Panc1 (cell line): Measurements from ENCODE around the gene TUBG1. TPM values are rescaled to one million over a fixed set of nuclear protein-coding genes. Genes with fewer than 3 reads are reported as not detected.

Source experiments
- ATAC-seq: fragments of 200-7000 bp; cut with Tn5 transposase; 2 replicates; pipeline ENCODE4 v1.9.1; 2020; ENCODE audit warnings: mild to moderate bottlenecking, moderate library complexity
- BruUV-seq: library from RNA; stranded (reverse); fragments of 400-500 nt; replicated peaks from 2 replicates; lab custom pipeline; 2021; lab: Mats Ljungman, UMichigan
- CTCF ChIA-PET: fragments of 300-600 bp; sonication (Branson Sonifier 250); formaldehyde crosslinking; loops from one replicate; lab custom pipeline; 2022; ENCODE audit warnings: antibody characterized with exemption; lab: Charles Lee
- POLR2A ChIA-PET: fragments of 300-600 bp; sonication (Branson Sonifier 250); formaldehyde crosslinking; loops from one replicate; lab custom pipeline; 2022; ENCODE audit warnings: antibody characterized with exemption; lab: Charles Lee
- DNase-seq: peaks from one replicate; pipeline ENCODE4 v3.0.0-alpha.2; 2010; ENCODE audit warnings: low read depth, low spot score
- H3K27ac ChIP-seq: 2 replicates; pipeline ENCODE4 v1.5.1; 2011; ENCODE audit warnings: mild to moderate bottlenecking, low read length, inconsistent platforms
- H3K27me3 ChIP-seq: fragments of 200-500 bp; sonication (Bioruptor generic); 2 replicates; pipeline ENCODE4 v1.6.0; 2014; ENCODE audit warnings: low read length, inconsistent platforms; ENCODE audit not compliant: control insufficient read depth, insufficient read depth
- H3K36me3 ChIP-seq: fragments of 200-500 bp; sonication (Bioruptor generic); 2 replicates; pipeline ENCODE4 v1.5.1; 2014; ENCODE audit warnings: inconsistent platforms, mild to moderate bottlenecking, low read length, moderate library complexity; ENCODE audit not compliant: control insufficient read depth, insufficient read depth
- H3K4me1 ChIP-seq: 2 replicates; pipeline ENCODE4 v1.5.1; 2011; ENCODE audit warnings: inconsistent platforms, mild to moderate bottlenecking, low read length, moderate library complexity; ENCODE audit not compliant: control insufficient read depth, insufficient read depth
- H3K4me3 ChIP-seq, 2 experiments: 2 replicates each; pipeline ENCODE4 v1.5.1; 2011 to 2012; ENCODE audit warnings: low read depth in 2 of 2, low read length in 2 of 2, mild to moderate bottlenecking in 2 of 2, inconsistent platforms in 1 of 2, moderate library complexity in 1 of 2
- H3K9me3 ChIP-seq: fragments of 200-500 bp; sonication (Bioruptor generic); 2 replicates; pipeline ENCODE4 v1.5.1; 2014; ENCODE audit warnings: low read depth, mild to moderate bottlenecking, inconsistent platforms, low read length, moderate library complexity; ENCODE audit not compliant: control insufficient read depth, insufficient read depth
- POLR2AphosphoS5 ChIP-seq: IDR thresholded peaks from 2 replicates; pipeline ENCODE4 v1.6.1; 2012; ENCODE audit warnings: mild to moderate bottlenecking, low read depth, low read length, moderate library complexity
- SIN3A ChIP-seq: IDR thresholded peaks from 2 replicates; pipeline ENCODE4 v1.6.1; 2012; ENCODE audit warnings: low read depth, mild to moderate bottlenecking, low read length, moderate library complexity, borderline replicate concordance; ENCODE audit not compliant: insufficient read depth
- TCF7L2 ChIP-seq: IDR thresholded peaks from 2 replicates; pipeline ENCODE4 v1.6.1; 2011; ENCODE audit warnings: mild to moderate bottlenecking, low read depth, low read length, inconsistent platforms
- in situ Hi-C: cut with HindIII; loops from 2 replicates; pipeline ENCODE4 v1.10.0; 2016; ENCODE audit warnings: low sequenced_read_pairs, low pct_unique_long_range_greater_than_20kb
- intact Hi-C: fragments of 100-400 bp; cut with micrococcal nuclease; formaldehyde crosslinking; loops from one replicate; pipeline ENCODE4 v1.10.0; 2022; ENCODE audit not compliant: unreplicated experiment
- total RNA-seq: library from RNA; stranded (reverse); gene quantifications from one replicate; pipeline ENCODE4 v1.2.1, GENCODE V29; 2021; ENCODE audit not compliant: unreplicated experiment
- TF ChIP-seq, protein P1 (sequence below), 2 experiments: IDR thresholded peaks; 2 replicates each; pipeline ENCODE4 v1.6.1; 2011 to 2012; ENCODE audit warnings: low read depth in 2 of 2, control low read depth in 1 of 2, low read length in 1 of 2, mild to moderate bottlenecking in 1 of 2, moderate library complexity in 1 of 2; ENCODE audit not compliant: insufficient read depth in 1 of 2
- TF ChIP-seq, protein P2 (sequence below): fragments of 450-650 bp; IDR thresholded peaks from 2 replicates; pipeline ENCODE4 v1.5.1; 2017; ENCODE audit warnings: mild to moderate bottlenecking

TUBG1 gene
- total RNA-seq, 1 experiment from 2014 or later = 99.8 TPM

DNA sequence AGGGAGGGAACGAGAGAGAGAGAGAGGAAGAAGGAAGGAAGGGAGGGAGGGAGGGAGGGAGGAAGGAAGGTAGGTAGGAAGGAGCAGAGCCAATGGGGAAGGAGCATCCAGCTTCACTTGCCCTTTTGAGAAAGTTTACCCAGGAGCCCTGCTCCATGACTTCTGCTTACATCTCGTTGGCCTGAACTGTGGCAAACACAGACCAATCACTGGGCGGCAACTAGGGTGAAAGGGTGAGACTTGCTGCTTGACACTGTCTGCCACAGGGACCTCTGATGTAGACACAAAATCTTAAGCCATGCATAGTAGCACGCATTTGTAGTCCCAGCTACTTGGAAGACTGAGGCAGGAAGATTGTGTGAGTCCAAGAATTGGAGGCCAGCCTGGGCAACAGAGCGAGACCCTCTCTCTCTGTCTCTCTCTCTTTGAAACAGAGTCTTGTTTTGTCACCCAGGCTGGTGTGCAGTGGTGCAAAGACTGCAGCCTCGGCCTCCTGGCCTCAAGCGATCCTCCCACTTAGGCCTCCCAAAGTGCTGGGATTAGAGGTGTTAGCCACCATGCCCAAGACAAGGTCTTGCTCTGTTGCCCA is 30.1 kb downstream of the TUBG1 start:
- no TSS peak for BruUV-seq
- in situ Hi-C loops = no loop called here

DNA sequence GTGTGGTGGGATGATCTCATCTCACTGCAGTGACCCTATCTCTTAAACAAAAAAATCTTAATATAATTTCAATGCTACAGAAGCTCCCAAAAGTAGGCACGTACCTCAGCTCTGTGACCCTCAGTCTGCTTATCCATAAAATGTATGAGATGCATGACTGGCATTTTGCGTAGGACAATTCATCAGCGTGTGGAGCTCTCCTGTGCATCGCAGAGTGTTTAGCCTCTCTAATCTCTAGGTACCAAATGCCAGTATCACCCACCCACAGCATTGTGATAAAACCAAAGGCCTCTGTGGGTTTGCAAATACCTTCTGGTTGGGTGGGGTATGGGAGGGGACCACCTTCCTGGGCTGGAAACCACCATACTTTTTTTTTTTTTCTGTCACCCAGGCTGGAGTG is 30.6 kb downstream of the TUBG1 start:
- TF ChIP-seq, protein P1, sequence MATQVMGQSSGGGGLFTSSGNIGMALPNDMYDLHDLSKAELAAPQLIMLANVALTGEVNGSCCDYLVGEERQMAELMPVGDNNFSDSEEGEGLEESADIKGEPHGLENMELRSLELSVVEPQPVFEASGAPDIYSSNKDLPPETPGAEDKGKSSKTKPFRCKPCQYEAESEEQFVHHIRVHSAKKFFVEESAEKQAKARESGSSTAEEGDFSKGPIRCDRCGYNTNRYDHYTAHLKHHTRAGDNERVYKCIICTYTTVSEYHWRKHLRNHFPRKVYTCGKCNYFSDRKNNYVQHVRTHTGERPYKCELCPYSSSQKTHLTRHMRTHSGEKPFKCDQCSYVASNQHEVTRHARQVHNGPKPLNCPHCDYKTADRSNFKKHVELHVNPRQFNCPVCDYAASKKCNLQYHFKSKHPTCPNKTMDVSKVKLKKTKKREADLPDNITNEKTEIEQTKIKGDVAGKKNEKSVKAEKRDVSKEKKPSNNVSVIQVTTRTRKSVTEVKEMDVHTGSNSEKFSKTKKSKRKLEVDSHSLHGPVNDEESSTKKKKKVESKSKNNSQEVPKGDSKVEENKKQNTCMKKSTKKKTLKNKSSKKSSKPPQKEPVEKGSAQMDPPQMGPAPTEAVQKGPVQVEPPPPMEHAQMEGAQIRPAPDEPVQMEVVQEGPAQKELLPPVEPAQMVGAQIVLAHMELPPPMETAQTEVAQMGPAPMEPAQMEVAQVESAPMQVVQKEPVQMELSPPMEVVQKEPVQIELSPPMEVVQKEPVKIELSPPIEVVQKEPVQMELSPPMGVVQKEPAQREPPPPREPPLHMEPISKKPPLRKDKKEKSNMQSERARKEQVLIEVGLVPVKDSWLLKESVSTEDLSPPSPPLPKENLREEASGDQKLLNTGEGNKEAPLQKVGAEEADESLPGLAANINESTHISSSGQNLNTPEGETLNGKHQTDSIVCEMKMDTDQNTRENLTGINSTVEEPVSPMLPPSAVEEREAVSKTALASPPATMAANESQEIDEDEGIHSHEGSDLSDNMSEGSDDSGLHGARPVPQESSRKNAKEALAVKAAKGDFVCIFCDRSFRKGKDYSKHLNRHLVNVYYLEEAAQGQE (IDR thresholded peaks at IDR 0.05; ENCODE audit: insufficient read depth in 1 of 2, low read depth in 2 of 2, low read length in 1 of 2) = no peak
- TF ChIP-seq TCF7L2 (no peak), SIN3A (no peak), POLR2AphosphoS5 (no peak)
- TF ChIP-seq, protein P2, sequence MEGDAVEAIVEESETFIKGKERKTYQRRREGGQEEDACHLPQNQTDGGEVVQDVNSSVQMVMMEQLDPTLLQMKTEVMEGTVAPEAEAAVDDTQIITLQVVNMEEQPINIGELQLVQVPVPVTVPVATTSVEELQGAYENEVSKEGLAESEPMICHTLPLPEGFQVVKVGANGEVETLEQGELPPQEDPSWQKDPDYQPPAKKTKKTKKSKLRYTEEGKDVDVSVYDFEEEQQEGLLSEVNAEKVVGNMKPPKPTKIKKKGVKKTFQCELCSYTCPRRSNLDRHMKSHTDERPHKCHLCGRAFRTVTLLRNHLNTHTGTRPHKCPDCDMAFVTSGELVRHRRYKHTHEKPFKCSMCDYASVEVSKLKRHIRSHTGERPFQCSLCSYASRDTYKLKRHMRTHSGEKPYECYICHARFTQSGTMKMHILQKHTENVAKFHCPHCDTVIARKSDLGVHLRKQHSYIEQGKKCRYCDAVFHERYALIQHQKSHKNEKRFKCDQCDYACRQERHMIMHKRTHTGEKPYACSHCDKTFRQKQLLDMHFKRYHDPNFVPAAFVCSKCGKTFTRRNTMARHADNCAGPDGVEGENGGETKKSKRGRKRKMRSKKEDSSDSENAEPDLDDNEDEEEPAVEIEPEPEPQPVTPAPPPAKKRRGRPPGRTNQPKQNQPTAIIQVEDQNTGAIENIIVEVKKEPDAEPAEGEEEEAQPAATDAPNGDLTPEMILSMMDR = no peak
- ATAC-seq (no peak), DNase-seq (no peak)
- Histone ChIP-seq H3K36me3 (no peaks in the 10 kb centered on the region), H3K27ac (no peak overlapping the region), H3K4me1 (no peaks in the 10 kb centered on the region), H3K4me3 (no peak overlapping the region), H3K9me3 (no peaks in the 10 kb centered on the region), H3K27me3 (no peaks in the 10 kb centered on the region)
- no TSS peak for BruUV-seq
- intact Hi-C loops = no loop called here
- ChIA-PET CTCF (no interaction called here), POLR2A (no interaction called here)
- in situ Hi-C loops = no loop called here

More for the DNA sequence above, 30.1 kb downstream of the TUBG1 start:
- CTCF ChIA-PET = no interaction called here
- Histone ChIP-seq H3K9me3 (no peaks in the 10 kb centered on the region), H3K27ac (no peak overlapping the region), H3K4me1 (no peaks in the 10 kb centered on the region), H3K36me3 (no peaks in the 10 kb centered on the region), H3K27me3 (no peaks in the 10 kb centered on the region), H3K4me3 (no peak overlapping the region)
- POLR2A ChIA-PET = no interaction called here
- TF ChIP-seq, protein P2 = no peak
- TF ChIP-seq, protein P1 (IDR thresholded peaks at IDR 0.05; ENCODE audit: insufficient read depth in 1 of 2, low read depth in 2 of 2, low read length in 1 of 2) = no peak
- TF ChIP-seq SIN3A = no peak
- TF ChIP-seq TCF7L2 = no peak
- TF ChIP-seq POLR2AphosphoS5 = no peak
- DNase-seq (no peak), ATAC-seq (no peak; the same call in 1 of the 2 replicates)
- intact Hi-C loops = no loop called here
